GM12878 (cell line): ENCODE data around the gene INO80B. TPM values are rescaled to one million over a fixed set of nuclear protein-coding genes. Genes with fewer than 3 reads are reported as not detected.

Experiments
- BCL3 ChIP-seq: IDR thresholded peaks from 2 replicates; pipeline ENCODE4 v1.6.1; 2011; ENCODE audit warnings: borderline replicate concordance, low read depth, mild to moderate bottlenecking, moderate library complexity, low read length; ENCODE audit not compliant: insufficient read depth, poor library complexity, severe bottlenecking
- CREB1 ChIP-seq: IDR thresholded peaks from 2 replicates; pipeline ENCODE4 v1.6.1; 2012; ENCODE audit warnings: low read depth, mild to moderate bottlenecking, inconsistent platforms
- CREM ChIP-seq: IDR thresholded peaks from 2 replicates; pipeline ENCODE4 v1.6.1; 2014; ENCODE audit warnings: antibody characterized with exemption, low read depth
- E4F1 ChIP-seq: fragments of 450-650 bp; IDR thresholded peaks from 2 replicates; pipeline ENCODE4 v1.6.1; 2018; ENCODE audit warnings: borderline replicate concordance, mild to moderate bottlenecking; ENCODE audit not compliant: partially characterized antibody
- ESRRA ChIP-seq: IDR thresholded peaks from 2 replicates; pipeline ENCODE4 v1.6.1; 2012; ENCODE audit warnings: mild to moderate bottlenecking, low read length, improper control_type of control experiment
- EZH2 ChIP-seq: IDR thresholded peaks from 2 replicates; pipeline ENCODE4 v1.6.1; 2012; ENCODE audit warnings: low read depth, mild to moderate bottlenecking, control low read depth, inconsistent platforms, low read length, borderline replicate concordance; ENCODE audit not compliant: control insufficient read depth
- FOXK2 ChIP-seq: fragments of 450-650 bp; IDR thresholded peaks from 2 replicates; pipeline ENCODE4 v1.6.1; 2017; ENCODE audit warnings: mild to moderate bottlenecking, moderate library complexity
- IKZF1 ChIP-seq: fragments of 450-650 bp; conservative IDR thresholded peaks from 2 replicates; pipeline ENCODE4 v1.6.1; 2017; ENCODE audit warnings: antibody characterized with exemption, mild to moderate bottlenecking
- MLLT1 ChIP-seq: fragments of 450-650 bp; IDR thresholded peaks from 2 replicates; pipeline ENCODE4 v1.6.1; 2016; ENCODE audit warnings: mild to moderate bottlenecking
- NBN ChIP-seq: fragments of 450-650 bp; IDR thresholded peaks from 2 replicates; pipeline ENCODE4 v1.6.1; 2016
- SMAD1 ChIP-seq: fragments of 450-650 bp; IDR thresholded peaks from 2 replicates; pipeline ENCODE4 v1.6.1; 2018; ENCODE audit warnings: mild to moderate bottlenecking, low read depth; ENCODE audit not compliant: partially characterized antibody
- SMAD5 ChIP-seq: IDR thresholded peaks from 2 replicates; pipeline ENCODE4 v1.6.1; 2016; ENCODE audit warnings: antibody characterized with exemption, low read depth
- SMARCA5 ChIP-seq: fragments of 450-650 bp; IDR thresholded peaks from 2 replicates; pipeline ENCODE4 v1.6.1; 2017; ENCODE audit warnings: mild to moderate bottlenecking
- SREBF1 ChIP-seq: IDR thresholded peaks from 2 replicates; pipeline ENCODE4 v1.6.1; 2012; ENCODE audit warnings: mild to moderate bottlenecking, low read length
- STAT1 ChIP-seq: fragments of 450-650 bp; conservative IDR thresholded peaks from 2 replicates; pipeline ENCODE4 v1.6.1; 2014; ENCODE audit warnings: antibody characterized with exemption, mild to moderate bottlenecking
- TARDBP ChIP-seq: IDR thresholded peaks from 2 replicates; pipeline ENCODE4 v1.6.1; 2016; ENCODE audit warnings: borderline replicate concordance
- TCF7 ChIP-seq: IDR thresholded peaks from 2 replicates; pipeline ENCODE4 v1.6.1; 2014; ENCODE audit warnings: antibody characterized with exemption, borderline replicate concordance
- USF2 ChIP-seq: IDR thresholded peaks from 2 replicates; pipeline ENCODE4 v1.6.1; 2011; ENCODE audit warnings: low read depth, low read length, improper control_type of control experiment, borderline replicate concordance
- ZNF687 ChIP-seq: fragments of 450-650 bp; IDR thresholded peaks from 2 replicates; pipeline ENCODE4 v1.6.1; 2017; ENCODE audit warnings: mild to moderate bottlenecking, moderate library complexity
- polyA plus RNA-seq, 11 experiments: library from polyadenylated mRNA; depleted of rRNA in 4 of 11; unstranded in 6 of 11; stranded (reverse) in 5 of 11; fragments of >200 nt; fragmentation: Nextera tagmentation in 4 of 11; fragmentation: Illumina TruSeq in 1 of 11; extraction: Ambion mirVana in 4 of 11; extraction: Trizol in 1 of 11; gene quantifications; 1 replicate in 1 of 11; 2 replicates in 10 of 11; pipeline versions ENCODE4 v1.2.1 to v1.2.3, GENCODE V29; 2011 to 2016; ENCODE audit warnings: inconsistent platforms in 2 of 11, missing spikeins in 2 of 11, low read depth in 1 of 11
- total RNA-seq, 4 experiments: library from RNA; depleted of rRNA in 3 of 4; stranded (reverse); fragments of >200 nt in 3 of 4; fragmentation: Illumina TruSeq in 1 of 4; extraction: Trizol in 1 of 4; gene quantifications; 2 replicates each; pipeline versions ENCODE4 v1.2.1 to v1.2.3, GENCODE V29; 2013 to 2021

The INO80B gene
- total and polyA plus RNA-seq, 10 of the 15 experiments (the other 5 are each of a cell fraction or from before 2014, with no cell fraction given) = 1.3 to 26.7 (median 11.1) TPM

GRCh38 chr2:74482801-74483674 is 28.2 kb downstream of the INO80B start, which contains the start of the genes CCDC142 and TTC31 (continued):
- TF ChIP-seq FOXK2 (peak; percentile 53; the same call in 1 of the 2 replicates), CREM (peak; percentile 67), IKZF1 (peak; percentile 90), SREBF1 (peak; percentile 79), TCF7 (peak; percentile 45; the same call in 1 of the 2 replicates), SMAD1 (no peak), ZNF687 (peak; percentile 36; the same call in 1 of the 2 replicates), E4F1 (peak; percentile 43), BCL3 (no peak), NBN (peak; percentile 96), STAT1 (peak; percentile 57; the same call in 1 of the 2 replicates), CREB1 (peak; percentile 67), SMAD5 (peak; percentile 84; the same call in 1 of the 2 replicates), USF2 (no peak), EZH2 (no peak), MLLT1 (no peak; the same call in 1 of the 2 replicates), SMARCA5 (peak; percentile 90; the same call in 1 of the 2 replicates), TARDBP (peak; percentile 78; the same call in 1 of the 2 replicates), ESRRA (no peak)
